Body of pancreas (tissue), 4 donors: ENCODE data around the gene C9orf78.

Experiments used
- POLR2A ChIP-seq, 3 donors: fragments of 450-650 bp; IDR thresholded peaks; one replicate each; pipeline ENCODE4 v1.6.1; 2016; ENCODE audit warnings: antibody characterized with exemption in 3 of 3, mild to moderate bottlenecking in 2 of 3
- TF ChIP-seq, protein P1 (sequence below), 7 experiments: fragments of 450-650 bp in 4 of 7; fragments of 200-600 bp in 3 of 7; sonication (generic) in 3 of 7; IDR thresholded peaks; one replicate each; pipeline ENCODE4 v1.5.1; 2016 to 2019; ENCODE audit warnings: antibody characterized with exemption in 7 of 7

DNA sequence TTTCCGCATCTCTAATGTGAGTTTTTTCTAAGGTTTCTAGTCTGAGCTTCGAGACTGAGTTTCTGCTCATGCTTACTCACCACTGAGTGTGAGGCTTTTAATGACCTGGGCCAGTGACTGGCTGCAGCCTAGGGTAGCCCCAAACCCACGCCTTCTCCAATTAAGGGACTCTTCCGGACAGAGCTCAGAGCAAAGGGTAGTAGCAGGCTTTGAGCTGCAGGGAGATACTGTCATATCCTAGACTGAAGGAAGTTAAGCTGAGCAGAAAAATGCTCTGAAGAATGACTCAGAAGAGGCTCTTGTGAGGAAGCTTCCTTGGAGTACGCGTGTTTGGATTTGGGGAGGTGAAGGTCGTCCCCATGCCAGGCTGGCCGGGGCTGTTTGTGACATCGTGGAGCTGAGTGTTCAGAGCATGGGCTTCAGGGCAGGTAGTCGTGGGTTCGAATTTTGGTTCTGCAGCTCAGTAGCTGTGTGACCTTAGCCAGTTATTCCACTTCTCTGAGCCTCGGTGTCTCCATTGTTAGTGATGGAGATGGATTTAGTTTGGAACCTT is 3.7 kb upstream of the C9orf78 start:
- no peak for TF ChIP-seq POLR2A (IDR thresholded peaks at IDR 0.05)
- TF ChIP-seq, protein P1, sequence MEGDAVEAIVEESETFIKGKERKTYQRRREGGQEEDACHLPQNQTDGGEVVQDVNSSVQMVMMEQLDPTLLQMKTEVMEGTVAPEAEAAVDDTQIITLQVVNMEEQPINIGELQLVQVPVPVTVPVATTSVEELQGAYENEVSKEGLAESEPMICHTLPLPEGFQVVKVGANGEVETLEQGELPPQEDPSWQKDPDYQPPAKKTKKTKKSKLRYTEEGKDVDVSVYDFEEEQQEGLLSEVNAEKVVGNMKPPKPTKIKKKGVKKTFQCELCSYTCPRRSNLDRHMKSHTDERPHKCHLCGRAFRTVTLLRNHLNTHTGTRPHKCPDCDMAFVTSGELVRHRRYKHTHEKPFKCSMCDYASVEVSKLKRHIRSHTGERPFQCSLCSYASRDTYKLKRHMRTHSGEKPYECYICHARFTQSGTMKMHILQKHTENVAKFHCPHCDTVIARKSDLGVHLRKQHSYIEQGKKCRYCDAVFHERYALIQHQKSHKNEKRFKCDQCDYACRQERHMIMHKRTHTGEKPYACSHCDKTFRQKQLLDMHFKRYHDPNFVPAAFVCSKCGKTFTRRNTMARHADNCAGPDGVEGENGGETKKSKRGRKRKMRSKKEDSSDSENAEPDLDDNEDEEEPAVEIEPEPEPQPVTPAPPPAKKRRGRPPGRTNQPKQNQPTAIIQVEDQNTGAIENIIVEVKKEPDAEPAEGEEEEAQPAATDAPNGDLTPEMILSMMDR (IDR thresholded peaks at IDR 0.05), result no peak
